Measurements from ENCODE around the gene ZNF497.

The ZNF497 gene

DNA sequence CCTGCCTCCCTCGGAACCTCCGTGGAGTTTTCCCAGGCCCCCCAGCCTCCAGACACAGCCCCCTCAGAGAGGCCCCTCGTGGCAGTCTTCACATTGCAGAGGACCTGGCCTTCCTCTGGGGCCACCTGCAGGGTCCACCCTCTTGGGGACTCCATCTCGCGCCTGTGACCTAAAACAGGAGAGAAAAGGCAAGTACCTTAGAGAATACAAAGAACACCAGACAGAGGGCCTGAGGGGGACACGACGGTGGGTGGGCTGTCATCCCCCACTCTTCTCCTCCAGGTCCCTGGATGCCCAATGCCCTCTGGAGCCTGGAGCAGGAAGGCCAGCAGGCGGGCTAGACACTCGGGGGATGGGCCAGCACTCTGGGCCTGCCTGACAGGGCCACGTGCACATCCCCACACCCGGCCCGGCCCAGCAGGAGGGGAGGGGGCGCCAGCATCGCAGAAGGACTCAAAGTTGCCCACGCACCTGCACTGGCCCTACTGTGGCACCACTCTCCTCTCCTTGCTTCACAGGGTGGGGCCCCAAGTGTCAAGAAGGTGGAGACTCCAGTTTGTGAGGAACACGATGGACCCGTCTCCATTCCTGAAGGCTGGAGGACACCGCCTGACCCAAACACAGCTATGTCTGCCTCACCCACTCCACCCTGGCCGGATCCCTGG, 4.9 kb downstream of the ZNF497 start:
- TF ChIP-seq, protein P1, sequence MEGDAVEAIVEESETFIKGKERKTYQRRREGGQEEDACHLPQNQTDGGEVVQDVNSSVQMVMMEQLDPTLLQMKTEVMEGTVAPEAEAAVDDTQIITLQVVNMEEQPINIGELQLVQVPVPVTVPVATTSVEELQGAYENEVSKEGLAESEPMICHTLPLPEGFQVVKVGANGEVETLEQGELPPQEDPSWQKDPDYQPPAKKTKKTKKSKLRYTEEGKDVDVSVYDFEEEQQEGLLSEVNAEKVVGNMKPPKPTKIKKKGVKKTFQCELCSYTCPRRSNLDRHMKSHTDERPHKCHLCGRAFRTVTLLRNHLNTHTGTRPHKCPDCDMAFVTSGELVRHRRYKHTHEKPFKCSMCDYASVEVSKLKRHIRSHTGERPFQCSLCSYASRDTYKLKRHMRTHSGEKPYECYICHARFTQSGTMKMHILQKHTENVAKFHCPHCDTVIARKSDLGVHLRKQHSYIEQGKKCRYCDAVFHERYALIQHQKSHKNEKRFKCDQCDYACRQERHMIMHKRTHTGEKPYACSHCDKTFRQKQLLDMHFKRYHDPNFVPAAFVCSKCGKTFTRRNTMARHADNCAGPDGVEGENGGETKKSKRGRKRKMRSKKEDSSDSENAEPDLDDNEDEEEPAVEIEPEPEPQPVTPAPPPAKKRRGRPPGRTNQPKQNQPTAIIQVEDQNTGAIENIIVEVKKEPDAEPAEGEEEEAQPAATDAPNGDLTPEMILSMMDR (IDR thresholded peaks at IDR 0.05), result no peak
- peaks cover 30% of the 10 kb centered on the region for H3K4me1 Mint-ChIP-seq
- DNase-seq, result no peak
- peaks cover 7% of the 10 kb centered on the region for H3K36me3 Mint-ChIP-seq (ENCODE audit: low read depth)
- no peak overlapping the region for H3K4me3 Mint-ChIP-seq
- no peaks in the 10 kb centered on the region for H3K9me3 Mint-ChIP-seq
- H3K27ac Mint-ChIP-seq, result peak overlapping the region; percentile 69
- H3K27me3 Mint-ChIP-seq (ENCODE audit: low read depth, poor library complexity), result peaks cover 4% of the 10 kb centered on the region

DNA sequence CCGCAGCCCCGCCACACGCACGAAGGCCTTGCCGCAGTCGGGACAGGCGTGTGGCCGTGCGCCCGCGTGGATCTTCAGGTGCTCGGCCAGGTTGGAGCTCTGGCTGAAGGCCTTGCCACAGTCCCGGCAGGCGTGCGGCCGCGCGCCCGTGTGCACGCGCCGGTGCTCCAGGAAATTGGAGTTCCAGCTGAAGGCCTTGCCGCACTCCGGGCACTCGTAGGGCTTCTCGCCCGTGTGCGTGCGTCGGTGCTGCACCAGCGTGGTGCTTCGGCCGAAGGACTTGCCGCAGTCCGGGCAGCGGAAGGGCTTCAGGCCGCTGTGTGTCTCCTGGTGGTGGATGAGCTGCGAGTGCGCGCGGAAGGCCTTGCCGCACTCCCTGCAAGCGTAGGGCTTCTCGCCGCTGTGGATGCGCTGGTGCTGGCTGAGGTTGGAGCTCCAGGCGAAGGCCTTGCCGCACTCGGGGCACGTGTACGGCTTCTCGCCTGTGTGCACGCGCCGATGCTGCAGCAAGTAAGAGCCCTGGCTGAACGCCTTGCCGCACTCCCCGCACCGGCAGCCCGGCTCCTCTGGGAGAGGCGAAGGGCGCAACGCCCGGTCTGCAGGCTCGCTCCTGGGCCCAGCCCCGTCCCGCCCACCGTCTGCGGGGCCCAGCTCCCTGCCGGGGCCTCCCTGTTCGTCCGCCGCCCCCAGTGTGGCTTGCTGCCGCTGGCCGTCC, 5.6 kb downstream of the ZNF497 start:
- no peak for DNase-seq
- Mint-ChIP-seq H3K9me3 (no peaks in the 10 kb centered on the region), H3K4me3 (no peak overlapping the region), H3K36me3 (ENCODE audit: low read depth) (peaks cover 11% of the 10 kb centered on the region), H3K4me1 (peaks cover 34% of the 10 kb centered on the region), H3K27ac (no peak overlapping the region), H3K27me3 (ENCODE audit: low read depth, poor library complexity) (peaks cover 4% of the 10 kb centered on the region)
- TF ChIP-seq, protein P1 (IDR thresholded peaks at IDR 0.05), result no peak

DNA sequence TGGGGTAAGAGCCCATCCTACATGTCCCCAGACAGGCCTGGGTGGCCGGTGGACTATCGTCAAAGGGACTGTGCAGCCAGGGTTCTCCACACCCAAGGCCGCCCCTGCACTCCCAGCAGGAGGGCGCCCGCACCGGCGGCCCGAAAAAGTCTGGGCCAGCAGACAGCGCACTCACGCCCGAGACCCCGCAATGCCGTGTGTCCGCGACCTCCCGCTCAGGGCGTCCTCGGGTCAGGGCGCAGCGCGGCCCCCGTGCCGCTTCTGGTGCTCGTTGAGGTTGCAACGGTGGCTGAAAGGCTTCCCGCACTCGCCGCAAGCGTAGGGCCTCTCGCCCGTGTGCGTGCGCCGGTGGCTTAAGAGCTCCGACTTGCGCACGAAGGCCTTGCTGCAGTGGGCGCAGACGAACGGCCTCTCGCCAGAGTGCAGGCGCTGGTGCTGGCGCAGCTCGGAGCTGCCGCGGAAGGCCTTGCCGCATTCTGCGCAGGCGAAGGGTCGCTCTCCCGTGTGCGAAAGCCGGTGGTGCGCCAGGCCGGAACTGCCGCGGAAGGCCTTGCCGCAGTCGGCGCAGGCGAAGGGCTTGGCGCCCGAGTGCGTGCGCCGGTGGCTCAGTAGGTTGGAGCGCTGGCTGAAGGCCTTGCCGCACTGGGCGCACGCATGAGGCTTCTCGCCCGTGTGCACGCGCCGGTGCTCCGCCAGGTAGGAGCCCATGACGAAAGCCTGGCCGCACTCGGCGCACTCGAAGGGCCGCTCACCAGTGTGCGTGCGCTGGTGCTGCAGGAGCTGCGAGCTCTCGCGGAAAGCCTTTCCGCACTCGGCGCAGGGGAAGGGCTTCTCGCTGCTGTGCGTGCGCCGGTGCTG, 6.4 kb downstream of the ZNF497 start:
- TF ChIP-seq, protein P1 (IDR thresholded peaks at IDR 0.05), result no peak
- H3K9me3 Mint-ChIP-seq, result no peaks in the 10 kb centered on the region
- H3K27ac Mint-ChIP-seq, result no peak overlapping the region
- peaks cover 27% of the 10 kb centered on the region for H3K4me1 Mint-ChIP-seq
- peaks cover 4% of the 10 kb centered on the region for H3K27me3 Mint-ChIP-seq (ENCODE audit: low read depth, poor library complexity)
- peaks cover 11% of the 10 kb centered on the region for H3K36me3 Mint-ChIP-seq (ENCODE audit: low read depth)
- H3K4me3 Mint-ChIP-seq, result no peak overlapping the region
- DNase-seq, result no peak

DNA sequence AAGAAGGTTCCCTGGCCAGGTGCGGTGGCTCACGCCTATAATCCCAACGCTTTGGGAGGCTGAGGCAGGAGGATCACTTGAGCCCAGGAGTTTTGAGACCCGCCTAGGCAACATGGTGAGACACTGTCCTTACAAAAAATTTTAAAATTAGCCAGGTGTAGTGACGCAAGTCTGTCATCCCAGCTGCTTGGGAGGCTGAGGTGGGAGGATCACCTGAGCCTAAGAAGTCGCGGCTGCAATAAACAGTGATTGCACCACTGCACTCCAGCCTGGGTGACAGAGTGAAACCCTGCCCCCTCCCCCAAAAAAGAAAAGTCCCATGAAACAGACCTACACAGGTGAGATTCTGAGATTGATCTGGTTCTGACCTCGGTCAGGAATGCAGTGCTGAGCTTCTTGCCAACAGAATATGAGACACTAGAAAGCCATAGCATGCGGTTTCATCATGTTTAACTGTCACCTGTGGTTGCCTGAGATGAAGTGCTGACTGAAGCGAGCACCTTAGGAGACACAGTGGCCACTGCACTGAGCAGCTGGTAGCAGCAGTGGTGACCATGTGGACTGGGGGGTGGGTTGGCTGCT, 7.2 kb downstream of the ZNF497 start:
- no peak for DNase-seq
- no peak overlapping the region for H3K27ac Mint-ChIP-seq
- H3K27me3 Mint-ChIP-seq (ENCODE audit: low read depth, poor library complexity), result peaks cover 4% of the 10 kb centered on the region
- no peak overlapping the region for H3K4me3 Mint-ChIP-seq
- peaks cover 11% of the 10 kb centered on the region for H3K36me3 Mint-ChIP-seq (ENCODE audit: low read depth)
- peaks cover 24% of the 10 kb centered on the region for H3K4me1 Mint-ChIP-seq
- no peaks in the 10 kb centered on the region for H3K9me3 Mint-ChIP-seq
- TF ChIP-seq, protein P1 (IDR thresholded peaks at IDR 0.05), result no peak

DNA sequence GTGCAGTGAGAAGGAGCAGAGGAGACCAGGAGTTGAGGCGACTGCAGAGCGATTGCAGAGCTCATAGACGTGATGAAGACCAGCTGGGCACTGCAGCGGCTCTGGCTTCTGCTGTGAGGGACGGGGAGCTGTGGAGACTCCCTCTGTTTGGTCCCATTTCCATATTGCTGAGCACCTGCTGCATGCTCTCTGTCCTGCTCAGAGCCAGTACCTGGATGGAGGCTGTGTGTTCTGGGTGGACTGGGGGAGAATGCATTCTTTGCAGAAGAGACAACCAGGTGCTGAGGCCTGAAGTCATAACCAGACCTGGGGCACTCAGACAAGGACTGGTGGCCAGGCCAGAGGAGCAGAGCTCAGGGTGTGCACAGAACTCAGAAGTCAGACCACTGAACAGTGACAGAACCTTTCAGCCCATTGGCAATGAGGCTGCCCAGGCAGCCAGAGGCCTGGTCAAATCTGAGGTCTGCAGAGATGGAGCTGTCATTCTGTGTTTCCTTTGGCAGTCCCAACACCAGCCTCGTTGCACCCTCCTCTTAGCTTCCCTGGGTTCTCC, 8.0 kb downstream of the ZNF497 start:
- H3K27me3 Mint-ChIP-seq (ENCODE audit: low read depth, poor library complexity), result peaks cover 5% of the 10 kb centered on the region
- H3K9me3 Mint-ChIP-seq, result no peaks in the 10 kb centered on the region
- peaks cover 14% of the 10 kb centered on the region for H3K36me3 Mint-ChIP-seq (ENCODE audit: low read depth)
- H3K27ac Mint-ChIP-seq, result no peak overlapping the region
- no peak for DNase-seq
- H3K4me1 Mint-ChIP-seq, result peaks cover 22% of the 10 kb centered on the region
- H3K4me3 Mint-ChIP-seq, result no peak overlapping the region
- TF ChIP-seq, protein P1 (IDR thresholded peaks at IDR 0.05), result no peak
